ENCODE measurements around the gene ZKSCAN7.

- TF ChIP-seq, protein P1, sequence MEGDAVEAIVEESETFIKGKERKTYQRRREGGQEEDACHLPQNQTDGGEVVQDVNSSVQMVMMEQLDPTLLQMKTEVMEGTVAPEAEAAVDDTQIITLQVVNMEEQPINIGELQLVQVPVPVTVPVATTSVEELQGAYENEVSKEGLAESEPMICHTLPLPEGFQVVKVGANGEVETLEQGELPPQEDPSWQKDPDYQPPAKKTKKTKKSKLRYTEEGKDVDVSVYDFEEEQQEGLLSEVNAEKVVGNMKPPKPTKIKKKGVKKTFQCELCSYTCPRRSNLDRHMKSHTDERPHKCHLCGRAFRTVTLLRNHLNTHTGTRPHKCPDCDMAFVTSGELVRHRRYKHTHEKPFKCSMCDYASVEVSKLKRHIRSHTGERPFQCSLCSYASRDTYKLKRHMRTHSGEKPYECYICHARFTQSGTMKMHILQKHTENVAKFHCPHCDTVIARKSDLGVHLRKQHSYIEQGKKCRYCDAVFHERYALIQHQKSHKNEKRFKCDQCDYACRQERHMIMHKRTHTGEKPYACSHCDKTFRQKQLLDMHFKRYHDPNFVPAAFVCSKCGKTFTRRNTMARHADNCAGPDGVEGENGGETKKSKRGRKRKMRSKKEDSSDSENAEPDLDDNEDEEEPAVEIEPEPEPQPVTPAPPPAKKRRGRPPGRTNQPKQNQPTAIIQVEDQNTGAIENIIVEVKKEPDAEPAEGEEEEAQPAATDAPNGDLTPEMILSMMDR (IDR thresholded peaks at IDR 0.05; ENCODE audit: insufficient read depth, low read length): no peak
- TF ChIP-seq POLR2AphosphoS5 (IDR thresholded peaks at IDR 0.05; ENCODE audit: low read depth): no peak
- TF ChIP-seq GABPA (IDR thresholded peaks at IDR 0.05; ENCODE audit: low read depth): no peak
- TF ChIP-seq REST (IDR thresholded peaks at IDR 0.05; ENCODE audit: insufficient replicate concordance, low read depth): no peak
- no peak for TF ChIP-seq SPI1 (IDR thresholded peaks at IDR 0.05; ENCODE audit: borderline replicate concordance, low read depth)
Observed at GRCh38 chr3:44506556-44506955, 48.4 kb upstream of the ZKSCAN7 start.

All from HL-60 (cell line).